Glutamatergic neuron (in vitro differentiated cells): ENCODE data around the gene JARID2. TPM values are rescaled to one million over a fixed set of nuclear protein-coding genes. Genes with fewer than 3 reads are reported as not detected.

Experiments used
- DNase-seq: peaks from one replicate; pipeline ENCODE4 v3.0.0; 2022
- H3K27ac Mint-ChIP-seq: one replicate; pipeline ENCODE4 v1.8.0; 2020; ENCODE audit warnings: mild to moderate bottlenecking, mixed read lengths, inconsistent platforms; ENCODE audit not compliant: unreplicated experiment
- H3K27me3 Mint-ChIP-seq: one replicate; pipeline ENCODE4 v1.8.0; 2020; ENCODE audit warnings: mild to moderate bottlenecking, moderate library complexity, mixed read lengths, inconsistent platforms; ENCODE audit not compliant: unreplicated experiment
- H3K36me3 Mint-ChIP-seq: one replicate; pipeline ENCODE4 v1.8.0; 2020; ENCODE audit warnings: mild to moderate bottlenecking, mixed read lengths, inconsistent platforms; ENCODE audit not compliant: unreplicated experiment
- H3K4me1 Mint-ChIP-seq: one replicate; pipeline ENCODE4 v1.8.0; 2020; ENCODE audit warnings: mild to moderate bottlenecking, low read depth, mixed read lengths, inconsistent platforms; ENCODE audit not compliant: unreplicated experiment
- H3K4me3 Mint-ChIP-seq: one replicate; pipeline ENCODE4 v1.8.0; 2020; ENCODE audit warnings: mild to moderate bottlenecking, mixed read lengths, inconsistent platforms; ENCODE audit not compliant: unreplicated experiment
- H3K9me3 Mint-ChIP-seq: one replicate; pipeline ENCODE4 v1.8.0; 2020; ENCODE audit warnings: mild to moderate bottlenecking, moderate library complexity, mixed read lengths, inconsistent platforms; ENCODE audit not compliant: unreplicated experiment
- CTCF ChIP-seq: fragments of 200-600 bp; sonication (generic); IDR thresholded peaks from one replicate; pipeline ENCODE4 v1.5.0; 2021; ENCODE audit not compliant: partially characterized antibody, unreplicated experiment
- total RNA-seq: library from RNA; stranded (reverse); fragmentation: NEBNext Ultra II Directional; extraction: Animal tissue kit (Norgen Biotek cat#: 25700); gene quantifications from one replicate; pipeline ENCODE4 v1.2.1, GENCODE V29; 2021; ENCODE audit not compliant: unreplicated experiment

Gene JARID2
- total RNA-seq, 1 donor from 2014 or later = 83.8 TPM

GRCh38 chr6:15312500-15312899 lies 66.6 kb downstream of the JARID2 start:
- H3K36me3 Mint-ChIP-seq = no peaks in the 10 kb centered on the region
- peaks cover 47% of the 10 kb centered on the region for H3K4me1 Mint-ChIP-seq
- H3K4me3 Mint-ChIP-seq = no peak overlapping the region
- TF ChIP-seq CTCF = no peak
- no peak for DNase-seq
- H3K27me3 Mint-ChIP-seq = no peaks in the 10 kb centered on the region
- peak overlapping the region; percentile 1 for H3K27ac Mint-ChIP-seq
- peaks cover 5% of the 10 kb centered on the region for H3K9me3 Mint-ChIP-seq

- H3K9me3 Mint-ChIP-seq = peaks cover 5% of the 10 kb centered on the region
- TF ChIP-seq CTCF = no peak
- no peak overlapping the region for H3K4me3 Mint-ChIP-seq
- peak overlapping the region; percentile 1 for H3K27ac Mint-ChIP-seq
- DNase-seq = no peak
- peaks cover 42% of the 10 kb centered on the region for H3K4me1 Mint-ChIP-seq
- no peaks in the 10 kb centered on the region for H3K36me3 Mint-ChIP-seq
- no peaks in the 10 kb centered on the region for H3K27me3 Mint-ChIP-seq
These were observed 67.5 kb downstream of the JARID2 start for GRCh38 chr6:15313367-15313766.

- no peak for DNase-seq
- no peak overlapping the region for H3K4me3 Mint-ChIP-seq
- peaks cover 8% of the 10 kb centered on the region for H3K9me3 Mint-ChIP-seq
- H3K36me3 Mint-ChIP-seq = no peaks in the 10 kb centered on the region
- H3K27ac Mint-ChIP-seq = no peak overlapping the region
- no peaks in the 10 kb centered on the region for H3K27me3 Mint-ChIP-seq
- H3K4me1 Mint-ChIP-seq = peaks cover 42% of the 10 kb centered on the region
- TF ChIP-seq CTCF = no peak
These were observed 70.9 kb downstream of the JARID2 start for GRCh38 chr6:15316754-15317153.

- no peaks in the 10 kb centered on the region for H3K27me3 Mint-ChIP-seq
- no peak overlapping the region for H3K27ac Mint-ChIP-seq
- no peak overlapping the region for H3K4me3 Mint-ChIP-seq
- H3K4me1 Mint-ChIP-seq = peaks cover 46% of the 10 kb centered on the region
- H3K36me3 Mint-ChIP-seq = no peaks in the 10 kb centered on the region
- TF ChIP-seq CTCF = no peak
- no peak for DNase-seq
- peaks cover 8% of the 10 kb centered on the region for H3K9me3 Mint-ChIP-seq
These were observed 71.4 kb downstream of the JARID2 start for GRCh38 chr6:15317251-15317650.

DNA sequence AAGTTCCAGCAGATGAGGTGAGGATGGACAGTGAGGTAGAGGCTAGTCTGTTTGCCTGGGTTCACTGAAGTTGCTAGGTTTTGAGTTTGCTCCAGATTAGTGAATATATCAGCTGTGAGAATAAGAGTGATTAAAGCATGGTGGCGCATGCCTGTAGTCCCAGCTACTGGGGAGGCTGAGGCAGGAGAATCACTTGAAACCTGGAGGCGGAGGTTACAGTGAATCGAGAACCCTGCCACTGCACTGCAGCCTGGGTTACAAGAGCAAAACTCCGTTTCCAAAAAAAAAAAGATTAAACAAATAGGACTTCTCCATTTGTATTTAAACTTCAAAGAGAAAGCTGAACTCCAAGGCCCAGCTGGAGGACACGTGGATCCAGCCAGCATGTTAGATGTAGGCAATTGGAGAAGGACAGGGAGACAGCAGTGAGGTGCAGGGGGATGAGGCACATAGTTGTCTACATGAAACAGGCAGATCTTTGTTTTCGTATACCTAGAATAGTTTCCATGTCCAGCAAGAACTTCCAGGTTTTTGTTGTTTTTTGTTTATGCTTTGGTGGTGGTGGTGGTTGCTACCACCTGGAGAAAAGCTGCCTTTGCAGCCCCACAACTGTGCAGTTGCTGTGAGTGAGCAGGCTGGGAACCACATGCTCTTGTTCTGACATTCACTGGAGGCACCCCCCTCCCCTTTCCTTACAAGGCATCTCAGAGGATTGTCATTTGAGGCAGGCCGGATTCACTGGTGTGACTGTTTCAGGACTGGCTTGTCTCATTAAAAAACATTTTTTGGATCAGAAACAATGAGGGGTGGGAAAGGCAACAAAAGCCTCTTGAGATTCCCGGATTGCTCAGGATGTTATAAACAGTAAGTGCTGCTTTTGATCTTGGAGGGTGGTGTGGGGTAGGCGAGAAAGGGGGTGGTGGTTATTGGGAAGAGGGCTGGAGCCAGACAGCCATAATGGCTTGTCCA lies 72.3 kb downstream of the JARID2 start:
- DNase-seq = no peak
- H3K27ac Mint-ChIP-seq = peak overlapping the region; percentile 67
- H3K9me3 Mint-ChIP-seq = peaks cover 6% of the 10 kb centered on the region
- H3K27me3 Mint-ChIP-seq = no peaks in the 10 kb centered on the region
- peaks cover 46% of the 10 kb centered on the region for H3K4me1 Mint-ChIP-seq
- no peaks in the 10 kb centered on the region for H3K36me3 Mint-ChIP-seq
- H3K4me3 Mint-ChIP-seq = no peak overlapping the region
- TF ChIP-seq CTCF = no peak
